Effector memory CD4-positive, alpha-beta T cell (primary cell): ENCODE measurements around the gene RARB.

Experiments used
- DNase-seq, 3 donors: peaks; one replicate each; pipeline ENCODE4 v3.0.0-alpha.2; 2020
- H3K27ac ChIP-seq: 2 replicates; pipeline ENCODE4 v1.7.0; 2013; ENCODE audit warnings: mild to moderate bottlenecking, low read length, moderate library complexity; ENCODE audit not compliant: insufficient read depth, poor library complexity, severe bottlenecking
- H3K27me3 ChIP-seq: replicated peaks from 2 replicates; pipeline ENCODE4 v1.7.0; 2013; ENCODE audit warnings: mild to moderate bottlenecking, low read length; ENCODE audit not compliant: insufficient read depth, control insufficient read depth, poor library complexity, severe bottlenecking
- H3K36me3 ChIP-seq: 2 replicates; pipeline ENCODE4 v1.7.0; 2013; ENCODE audit warnings: mild to moderate bottlenecking, low read length, moderate library complexity; ENCODE audit not compliant: control insufficient read depth, insufficient read depth
- H3K4me1 ChIP-seq: 2 replicates; pipeline ENCODE4 v1.7.0; 2013; ENCODE audit warnings: low read length, mild to moderate bottlenecking; ENCODE audit not compliant: control insufficient read depth, insufficient read depth, poor library complexity, severe bottlenecking
- H3K4me3 ChIP-seq: 2 replicates; pipeline ENCODE4 v1.7.0; 2013; ENCODE audit warnings: low read length, low read depth, mild to moderate bottlenecking; ENCODE audit not compliant: insufficient read depth, poor library complexity, severe bottlenecking
- H3K9me3 ChIP-seq: 2 replicates; pipeline ENCODE4 v1.7.0; 2013; ENCODE audit warnings: mild to moderate bottlenecking, low read length, moderate library complexity; ENCODE audit not compliant: control insufficient read depth

The RARB gene

DNA sequence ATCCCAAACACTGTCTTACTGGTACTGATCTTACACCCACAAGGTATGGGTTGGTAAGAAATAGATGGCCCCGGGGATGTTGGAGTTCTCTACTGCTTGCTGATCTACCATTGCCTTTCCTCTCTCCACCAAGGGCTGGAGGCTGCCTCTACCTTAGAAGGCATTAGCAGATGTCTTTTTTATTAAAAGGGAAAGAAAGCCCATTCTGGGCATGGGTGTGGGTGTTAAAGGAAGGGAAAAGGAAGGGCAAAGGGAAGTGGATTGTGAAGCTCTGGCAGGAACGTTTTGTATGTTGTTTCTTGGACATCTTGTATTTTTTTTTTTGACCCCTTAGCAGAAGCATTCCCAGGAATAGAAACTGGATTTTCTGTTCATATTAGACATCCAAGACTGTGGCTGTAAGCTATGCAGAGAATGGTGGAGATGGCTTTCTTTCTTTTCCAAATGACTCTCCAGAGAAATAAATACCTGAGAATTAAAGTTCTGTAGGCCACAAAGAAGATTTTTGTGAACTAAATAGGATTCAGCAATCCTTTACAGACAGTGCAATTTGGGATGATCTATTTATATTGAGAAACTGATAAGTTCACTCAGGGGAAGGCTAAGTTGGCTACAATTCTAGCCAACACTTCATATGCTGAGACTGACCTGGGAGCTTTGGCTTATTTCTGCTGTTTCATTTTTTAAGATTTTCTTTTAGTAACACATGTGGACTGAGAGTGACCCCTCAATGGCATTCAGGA is 127.8 kb downstream of the RARB start:
- DNase-seq, result no peak
- Histone ChIP-seq H3K9me3 (no peaks in the 10 kb centered on the region), H3K4me3 (no peak overlapping the region), H3K4me1 (no peaks in the 10 kb centered on the region), H3K36me3 (no peaks in the 10 kb centered on the region), H3K27ac (no peak overlapping the region), H3K27me3 (no peaks in the 10 kb centered on the region)

DNA sequence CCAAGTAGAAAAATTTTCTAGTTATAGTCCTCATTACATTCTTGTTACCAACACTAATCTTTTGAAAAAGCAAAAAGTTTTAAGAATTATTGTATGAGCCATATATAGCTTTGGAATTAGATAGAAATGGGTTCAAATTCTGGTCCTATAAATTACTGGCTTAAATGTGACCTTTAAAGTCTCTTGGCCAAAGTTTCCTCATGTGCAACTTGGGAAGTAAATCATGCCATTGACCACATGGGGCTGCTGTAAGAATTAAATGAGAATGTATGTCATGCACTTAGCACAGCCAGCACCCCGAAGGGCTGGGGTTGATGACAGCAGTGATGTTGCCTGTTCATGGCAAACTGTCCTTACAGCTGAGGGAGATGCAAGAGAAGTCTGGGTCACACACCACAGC is 128.4 kb downstream of the RARB start:
- no peak overlapping the region for H3K4me3 ChIP-seq
- H3K4me1 ChIP-seq, result no peaks in the 10 kb centered on the region
- DNase-seq, result no peak
- no peak overlapping the region for H3K27ac ChIP-seq
- no peaks in the 10 kb centered on the region for H3K27me3 ChIP-seq
- H3K36me3 ChIP-seq, result no peaks in the 10 kb centered on the region
- H3K9me3 ChIP-seq, result no peaks in the 10 kb centered on the region

DNA sequence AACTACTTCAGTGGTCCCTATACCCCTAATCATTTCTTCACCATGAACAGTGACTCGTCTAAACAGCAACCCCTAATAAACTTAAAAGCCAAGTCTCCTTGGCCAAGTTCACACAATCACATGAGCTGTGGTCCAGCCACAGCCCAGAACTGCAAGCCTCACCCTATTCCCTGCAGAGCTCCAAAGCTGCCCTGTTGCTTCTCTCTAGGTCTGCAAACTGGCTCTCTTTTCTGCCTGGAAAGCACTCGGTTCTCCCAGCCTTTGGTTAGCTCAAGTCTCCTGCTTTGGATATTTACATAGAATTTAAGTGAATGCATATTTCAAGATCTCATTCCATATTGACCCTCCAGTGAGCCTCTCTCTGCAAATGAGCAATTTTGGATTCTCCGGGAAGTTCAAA is 129.6 kb downstream of the RARB start:
- H3K9me3 ChIP-seq, result no peaks in the 10 kb centered on the region
- H3K4me3 ChIP-seq, result no peak overlapping the region
- no peaks in the 10 kb centered on the region for H3K27me3 ChIP-seq
- no peaks in the 10 kb centered on the region for H3K36me3 ChIP-seq
- no peak overlapping the region for H3K27ac ChIP-seq
- DNase-seq, result no peak
- H3K4me1 ChIP-seq, result no peaks in the 10 kb centered on the region

DNA sequence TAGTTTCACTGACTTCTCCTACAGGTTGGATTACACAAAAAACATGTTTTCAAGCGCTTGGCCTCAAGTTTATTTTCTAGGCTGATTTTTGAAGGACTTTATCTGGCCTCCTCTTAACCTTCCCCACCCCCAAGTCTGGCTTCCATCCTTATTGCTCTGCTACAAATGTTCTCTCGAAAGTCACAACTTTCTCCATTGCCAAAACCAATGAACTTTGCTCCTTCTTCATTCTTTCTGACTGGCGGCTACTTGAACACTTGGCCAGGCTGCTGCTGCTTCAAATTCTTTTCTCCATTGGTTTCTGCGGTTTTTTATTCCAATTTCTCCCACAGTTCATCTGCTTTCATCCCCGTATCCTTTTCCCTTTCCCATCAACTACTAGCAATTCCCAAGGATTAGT is 130.1 kb downstream of the RARB start:
- Histone ChIP-seq H3K27ac (no peak overlapping the region), H3K4me3 (no peak overlapping the region), H3K4me1 (no peaks in the 10 kb centered on the region), H3K27me3 (no peaks in the 10 kb centered on the region), H3K9me3 (no peaks in the 10 kb centered on the region), H3K36me3 (no peaks in the 10 kb centered on the region)
- no peak for DNase-seq

DNA sequence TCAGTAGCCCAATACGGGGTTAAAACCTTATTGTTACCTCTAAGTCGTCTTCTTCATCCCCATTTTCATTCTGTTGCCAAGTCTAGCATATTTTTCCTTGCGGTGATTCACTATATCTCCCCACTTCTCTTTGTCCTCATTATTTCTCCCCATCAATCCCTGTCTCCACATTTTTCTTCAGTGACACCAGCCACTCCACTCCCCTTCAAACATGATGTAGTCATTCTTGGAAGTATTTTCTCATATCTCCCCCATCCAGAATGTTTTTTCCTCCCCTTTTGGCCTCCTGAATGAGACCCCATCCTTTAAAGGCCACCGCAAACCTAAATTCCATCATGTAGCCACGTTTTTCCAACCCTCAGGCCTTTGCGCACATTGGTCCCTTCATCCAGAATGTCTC is 130.7 kb downstream of the RARB start:
- no peaks in the 10 kb centered on the region for H3K4me1 ChIP-seq
- no peak for DNase-seq
- H3K27ac ChIP-seq, result no peak overlapping the region
- no peaks in the 10 kb centered on the region for H3K27me3 ChIP-seq
- no peaks in the 10 kb centered on the region for H3K9me3 ChIP-seq
- no peaks in the 10 kb centered on the region for H3K36me3 ChIP-seq
- H3K4me3 ChIP-seq, result no peak overlapping the region

DNA sequence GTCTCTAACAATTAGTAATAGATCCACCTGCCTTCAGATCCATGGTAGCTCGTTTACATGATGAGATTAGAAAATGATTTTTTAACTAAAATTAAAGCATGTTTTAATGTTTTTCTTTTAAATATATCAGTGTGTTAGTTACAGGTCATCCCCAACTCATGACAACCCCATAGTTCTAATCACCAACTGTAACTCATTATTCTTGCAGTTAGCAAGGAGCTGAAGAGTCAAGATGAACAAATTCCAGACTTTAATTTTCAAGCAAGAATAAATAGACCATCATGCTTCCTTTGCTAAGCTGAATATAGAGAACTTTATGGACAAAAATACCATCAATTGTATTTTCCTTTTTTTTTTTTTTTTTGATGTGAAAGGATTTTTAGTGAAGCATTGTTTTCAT is 135.5 kb downstream of the RARB start:
- Histone ChIP-seq H3K36me3 (no peaks in the 10 kb centered on the region), H3K4me1 (no peaks in the 10 kb centered on the region), H3K27ac (no peak overlapping the region), H3K27me3 (no peaks in the 10 kb centered on the region), H3K4me3 (no peak overlapping the region), H3K9me3 (no peaks in the 10 kb centered on the region)
- DNase-seq, result no peak

DNA sequence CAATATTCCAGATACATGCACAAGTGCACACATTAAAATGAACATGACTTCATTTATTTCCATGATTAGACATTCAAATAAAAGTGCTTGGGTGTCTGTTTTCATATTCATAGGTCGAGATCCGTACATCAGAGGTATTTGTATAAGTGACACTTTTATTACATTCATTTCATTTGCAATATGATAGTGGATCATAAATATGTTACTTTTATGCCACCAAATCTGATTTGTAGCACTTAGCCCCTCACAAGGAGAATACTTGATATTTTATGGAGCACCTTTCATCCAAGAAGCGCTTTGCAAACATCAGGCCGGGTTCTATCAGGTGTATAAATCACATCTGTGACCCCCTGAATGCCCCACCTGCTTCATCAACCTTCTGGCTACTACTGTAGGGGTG is 136.0 kb downstream of the RARB start:
- H3K27me3 ChIP-seq, result no peaks in the 10 kb centered on the region
- H3K36me3 ChIP-seq, result no peaks in the 10 kb centered on the region
- H3K4me3 ChIP-seq, result no peak overlapping the region
- no peak for DNase-seq
- H3K9me3 ChIP-seq, result no peaks in the 10 kb centered on the region
- no peaks in the 10 kb centered on the region for H3K4me1 ChIP-seq
- no peak overlapping the region for H3K27ac ChIP-seq

DNA sequence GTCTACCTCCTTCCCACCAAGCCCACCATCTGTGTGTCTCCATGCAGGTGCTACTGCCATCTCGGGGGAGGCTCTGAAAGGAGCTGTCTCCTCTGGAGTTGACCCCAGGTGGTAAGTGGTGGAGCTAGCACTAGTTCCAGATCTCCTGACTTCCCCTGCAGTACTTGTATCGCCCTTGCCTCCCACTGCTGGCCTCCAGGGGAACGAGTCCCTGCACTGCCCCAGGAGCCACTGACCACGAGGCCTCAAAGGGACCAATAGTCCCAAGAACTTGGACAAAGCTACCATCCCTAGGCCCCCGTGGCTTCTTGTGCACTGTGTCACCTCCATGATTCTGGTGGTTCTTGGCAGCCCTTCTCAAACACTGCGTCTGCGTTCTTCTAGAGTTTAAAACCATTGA is 137.7 kb downstream of the RARB start:
- Histone ChIP-seq H3K27ac (no peak overlapping the region), H3K27me3 (no peaks in the 10 kb centered on the region), H3K4me1 (no peaks in the 10 kb centered on the region), H3K9me3 (no peaks in the 10 kb centered on the region), H3K36me3 (no peaks in the 10 kb centered on the region), H3K4me3 (no peak overlapping the region)
- no peak for DNase-seq

DNA sequence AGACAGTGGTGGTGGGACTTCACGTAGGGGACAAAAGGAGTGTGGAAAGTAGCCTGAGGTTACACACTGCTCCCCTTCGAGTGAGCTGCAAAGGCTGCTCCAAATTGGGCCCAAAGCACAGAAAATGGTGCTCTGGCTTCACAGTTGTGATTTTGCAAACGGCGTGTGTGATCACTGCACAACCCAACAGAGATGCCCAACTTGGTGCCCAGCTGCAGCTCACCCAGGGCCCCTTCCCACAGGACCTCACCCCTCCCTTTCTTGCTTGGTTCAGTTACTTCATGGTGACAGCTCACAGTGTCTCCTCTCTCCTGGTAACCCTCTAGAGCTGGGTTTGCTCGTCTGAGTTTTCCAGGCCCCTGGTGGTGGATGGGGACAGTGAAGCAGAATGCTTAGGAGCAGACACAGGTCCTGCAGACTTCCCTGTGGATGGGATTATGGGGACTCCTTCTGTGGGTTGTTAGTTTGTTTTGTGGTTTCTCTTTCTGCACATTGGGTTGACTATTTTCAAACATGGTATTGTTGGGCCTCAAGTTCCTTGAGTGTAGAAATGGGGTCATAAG is 138.4 kb downstream of the RARB start:
- H3K27ac ChIP-seq, result no peak overlapping the region
- H3K4me1 ChIP-seq, result no peaks in the 10 kb centered on the region
- no peak for DNase-seq
- no peak overlapping the region for H3K4me3 ChIP-seq
- H3K27me3 ChIP-seq, result no peaks in the 10 kb centered on the region
- no peaks in the 10 kb centered on the region for H3K36me3 ChIP-seq
- H3K9me3 ChIP-seq, result no peaks in the 10 kb centered on the region

DNA sequence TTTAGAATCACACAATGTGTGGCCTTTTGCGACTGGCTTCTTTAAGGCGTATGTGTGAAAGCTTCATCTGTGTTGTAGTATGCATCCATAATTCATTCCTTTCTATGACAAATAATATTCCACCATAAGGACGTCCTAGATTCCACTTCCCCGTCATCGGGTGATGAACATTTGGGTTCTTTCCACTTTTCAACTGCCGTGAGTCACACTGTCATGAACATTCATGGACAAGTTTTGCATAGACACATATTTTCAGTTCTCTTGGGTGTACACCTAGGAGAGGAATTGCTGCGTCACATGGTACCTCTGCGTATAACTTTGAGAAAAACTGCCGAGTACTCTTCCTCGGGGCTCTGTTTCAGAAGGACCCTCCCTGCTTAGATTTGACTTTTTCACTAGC is 139.3 kb downstream of the RARB start:
- Histone ChIP-seq H3K27ac (no peak overlapping the region), H3K27me3 (no peaks in the 10 kb centered on the region), H3K4me1 (no peaks in the 10 kb centered on the region), H3K36me3 (no peaks in the 10 kb centered on the region), H3K4me3 (no peak overlapping the region), H3K9me3 (no peaks in the 10 kb centered on the region)
- DNase-seq, result no peak
